ENCODE measurements around the gene GGTA1. TPM values are rescaled to one million over a fixed set of nuclear protein-coding genes. Genes with fewer than 3 reads are reported as not detected.

Gene GGTA1
- total and polyA plus RNA-seq, 7 donors, result 3.6 to 18.0 (median 7.2) TPM

DNA sequence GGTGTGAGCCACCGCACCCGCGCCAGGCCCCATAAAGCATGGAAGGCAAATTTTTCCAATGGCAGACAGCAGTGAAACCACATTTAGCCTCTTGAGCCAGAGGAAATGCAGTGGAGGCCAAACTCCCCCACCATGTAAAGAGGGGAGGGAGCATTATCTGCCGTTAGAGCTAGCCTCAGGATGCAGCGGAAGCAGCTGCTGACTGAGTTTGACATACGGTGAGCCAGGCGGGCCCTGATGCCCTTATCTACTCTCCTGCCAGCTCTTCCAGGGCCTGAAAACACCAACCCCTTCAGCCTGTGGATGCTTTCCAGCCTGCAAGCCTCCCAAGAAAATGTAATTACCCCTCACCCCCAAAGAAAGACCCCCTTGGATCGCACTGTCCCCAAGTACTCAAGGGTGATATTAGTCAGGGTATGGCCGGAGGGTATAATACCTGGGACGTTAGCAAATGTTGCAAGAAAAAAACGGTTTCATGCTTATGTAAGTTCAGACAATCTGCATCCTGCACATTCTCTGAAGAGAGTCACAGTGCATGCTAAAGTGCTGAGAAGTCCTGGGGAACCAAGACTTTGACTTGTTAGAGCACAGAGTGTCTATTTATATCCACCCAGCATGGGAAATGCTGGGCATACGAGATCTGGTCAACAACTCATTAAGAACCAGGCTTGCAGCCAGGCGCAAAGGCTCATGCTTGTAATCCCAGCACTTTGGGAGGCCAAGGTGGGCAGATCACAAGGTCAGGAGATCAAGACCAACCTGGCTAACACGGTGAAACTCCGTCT, 11.3 kb upstream of the GGTA1 start:
- peak overlapping the region in 1 of 4 donors; percentile 38 for H3K27ac ChIP-seq
- H3K4me3 ChIP-seq, result no peak overlapping the region
- DNase-seq, result no peak
- no peaks in the 10 kb centered on the region for H3K27me3 ChIP-seq
- H3K4me1 ChIP-seq, result peaks cover 0 to 10% (median 3%) of the 10 kb centered on the region in 4 donors
- intact Hi-C loops (cut with DNase I), result no loop called here
- no peak for TF ChIP-seq POLR2A (IDR thresholded peaks at IDR 0.05)
- TF ChIP-seq EP300 (IDR thresholded peaks at IDR 0.05), result no peak
- TF ChIP-seq, protein P1, sequence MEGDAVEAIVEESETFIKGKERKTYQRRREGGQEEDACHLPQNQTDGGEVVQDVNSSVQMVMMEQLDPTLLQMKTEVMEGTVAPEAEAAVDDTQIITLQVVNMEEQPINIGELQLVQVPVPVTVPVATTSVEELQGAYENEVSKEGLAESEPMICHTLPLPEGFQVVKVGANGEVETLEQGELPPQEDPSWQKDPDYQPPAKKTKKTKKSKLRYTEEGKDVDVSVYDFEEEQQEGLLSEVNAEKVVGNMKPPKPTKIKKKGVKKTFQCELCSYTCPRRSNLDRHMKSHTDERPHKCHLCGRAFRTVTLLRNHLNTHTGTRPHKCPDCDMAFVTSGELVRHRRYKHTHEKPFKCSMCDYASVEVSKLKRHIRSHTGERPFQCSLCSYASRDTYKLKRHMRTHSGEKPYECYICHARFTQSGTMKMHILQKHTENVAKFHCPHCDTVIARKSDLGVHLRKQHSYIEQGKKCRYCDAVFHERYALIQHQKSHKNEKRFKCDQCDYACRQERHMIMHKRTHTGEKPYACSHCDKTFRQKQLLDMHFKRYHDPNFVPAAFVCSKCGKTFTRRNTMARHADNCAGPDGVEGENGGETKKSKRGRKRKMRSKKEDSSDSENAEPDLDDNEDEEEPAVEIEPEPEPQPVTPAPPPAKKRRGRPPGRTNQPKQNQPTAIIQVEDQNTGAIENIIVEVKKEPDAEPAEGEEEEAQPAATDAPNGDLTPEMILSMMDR (IDR thresholded peaks at IDR 0.05), result no peak
- TF ChIP-seq POLR2AphosphoS5 (IDR thresholded peaks at IDR 0.05), result no peak
- 56 to 76% methylated on average over 15 of the region's 15 CpGs for WGBS, 2 donors
- H3K36me3 ChIP-seq, result no peaks in the 10 kb centered on the region
- no peaks in the 10 kb centered on the region for H3K9me3 ChIP-seq

DNA sequence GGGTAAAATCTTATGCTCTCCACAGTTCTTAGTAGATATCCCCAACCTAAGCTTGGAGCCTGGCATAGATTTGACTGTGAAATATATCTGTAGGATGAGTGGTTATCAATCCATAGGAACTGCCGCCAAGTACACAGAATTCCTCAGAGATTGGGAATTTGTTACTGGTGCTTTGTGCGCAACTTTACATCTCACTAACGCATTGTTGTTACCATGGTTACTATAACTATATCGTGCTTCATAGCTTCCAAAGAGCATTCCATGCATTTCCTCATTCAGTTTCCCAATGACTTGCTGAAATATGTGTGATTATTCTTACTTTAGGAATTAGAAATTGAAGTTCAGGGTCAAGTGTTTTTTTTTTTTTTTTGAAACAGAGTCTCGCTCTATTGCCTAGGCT, 9.5 kb upstream of the GGTA1 start:
- no peaks in the 10 kb centered on the region for H3K9me3 ChIP-seq
- TF ChIP-seq POLR2AphosphoS5 (IDR thresholded peaks at IDR 0.05) (no peak), EP300 (IDR thresholded peaks at IDR 0.05) (no peak), POLR2A (IDR thresholded peaks at IDR 0.05) (no peak)
- TF ChIP-seq, protein P1 (IDR thresholded peaks at IDR 0.05), result no peak
- no peak overlapping the region for H3K27ac ChIP-seq
- no peaks in the 10 kb centered on the region for H3K27me3 ChIP-seq
- H3K36me3 ChIP-seq, result no peaks in the 10 kb centered on the region
- 94 to 95% methylated on average over 5 of the region's 5 CpGs for WGBS, 2 donors
- intact Hi-C loops (cut with DNase I), result no loop called here
- DNase-seq, result no peak
- peaks cover 0 to 10% (median 3%) of the 10 kb centered on the region in 4 donors for H3K4me1 ChIP-seq
- no peak overlapping the region for H3K4me3 ChIP-seq

DNA sequence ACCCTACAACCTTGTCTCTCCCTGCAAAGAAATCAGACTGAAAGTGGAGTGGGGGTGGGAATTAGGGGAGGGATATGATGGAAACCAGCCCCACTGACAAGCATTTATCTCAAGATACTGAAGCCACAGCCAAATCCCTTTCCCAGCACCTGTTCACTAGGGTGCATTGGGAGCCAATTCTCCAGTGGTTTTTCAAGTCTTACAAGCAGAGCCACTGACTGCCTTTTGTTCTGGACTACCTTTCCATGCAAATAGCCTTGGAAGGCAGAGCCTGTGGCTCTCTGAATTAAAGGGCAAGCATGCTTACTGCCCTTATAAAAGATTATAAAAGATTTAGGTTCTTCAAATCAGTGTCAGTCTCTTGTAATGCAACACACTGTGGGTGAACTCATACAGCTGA, 8.8 kb upstream of the GGTA1 start:
- intact Hi-C loops (cut with DNase I), result no loop called here
- no peak for DNase-seq
- TF ChIP-seq POLR2AphosphoS5 (IDR thresholded peaks at IDR 0.05) (no peak), POLR2A (IDR thresholded peaks at IDR 0.05) (no peak), EP300 (IDR thresholded peaks at IDR 0.05) (no peak)
- TF ChIP-seq, protein P1 (IDR thresholded peaks at IDR 0.05), result no peak
- no peaks in the 10 kb centered on the region for H3K36me3 ChIP-seq
- no peak overlapping the region for H3K27ac ChIP-seq
- H3K27me3 ChIP-seq, result no peaks in the 10 kb centered on the region
- H3K4me1 ChIP-seq, result peaks cover 0 to 10% (median 3%) of the 10 kb centered on the region in 4 donors
- no peak overlapping the region for H3K4me3 ChIP-seq
- H3K9me3 ChIP-seq, result no peaks in the 10 kb centered on the region

DNA sequence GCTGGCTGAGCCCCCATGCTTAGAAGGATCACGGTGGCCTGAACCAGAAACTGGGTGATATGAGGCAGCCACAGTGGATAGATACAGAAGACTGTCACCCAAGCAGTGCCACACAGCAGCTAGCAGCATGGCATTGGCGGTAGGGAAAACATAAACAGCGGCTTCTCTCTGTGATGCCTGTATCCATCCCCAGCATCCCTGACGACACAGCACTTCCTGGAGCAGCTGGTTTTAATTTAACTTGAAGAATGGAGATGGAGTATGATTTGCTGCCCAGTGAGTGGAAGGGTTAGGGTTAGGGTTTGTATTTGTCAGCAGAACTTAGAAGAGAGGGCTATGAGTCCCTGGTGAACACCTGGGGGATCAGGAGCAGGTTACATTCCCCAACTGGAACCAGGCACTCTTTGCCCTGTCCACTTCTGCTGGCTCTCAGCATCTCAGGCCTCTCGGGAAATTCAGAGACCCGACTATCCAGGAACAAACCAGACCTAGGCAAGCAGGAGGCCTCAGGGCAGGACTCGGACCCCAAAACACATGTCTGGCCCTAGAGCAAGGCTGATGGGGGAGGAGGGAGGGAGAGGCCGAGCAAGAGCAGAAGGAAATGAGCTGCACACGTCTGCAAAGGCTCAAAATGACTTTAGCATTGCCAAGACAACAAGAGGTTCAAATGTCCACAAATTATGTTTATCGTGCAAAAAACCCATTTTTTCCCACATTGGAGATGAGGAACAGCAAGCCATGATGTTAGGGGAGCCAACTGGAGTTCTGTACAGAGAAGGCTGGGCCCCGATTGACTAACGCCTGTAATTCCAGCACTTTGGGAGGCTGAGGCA, 6.5 kb upstream of the GGTA1 start:
- Histone ChIP-seq H3K27me3 (peaks cover 0 to 7% (median 0%) of the 10 kb centered on the region in 3 donors), H3K36me3 (no peaks in the 10 kb centered on the region), H3K9me3 (no peaks in the 10 kb centered on the region), H3K4me1 (peaks cover 0 to 8% (median 2%) of the 10 kb centered on the region in 4 donors), H3K4me3 (no peak overlapping the region), H3K27ac (no peak overlapping the region)
- no peak for TF ChIP-seq EP300 (IDR thresholded peaks at IDR 0.05)
- TF ChIP-seq POLR2A (IDR thresholded peaks at IDR 0.05), result no peak
- no peak for TF ChIP-seq POLR2AphosphoS5 (IDR thresholded peaks at IDR 0.05)
- TF ChIP-seq, protein P1 (IDR thresholded peaks at IDR 0.05), result no peak
- no peak for DNase-seq
- WGBS, 2 donors, result 68 to 75% methylated on average over 12 of the region's 12 CpGs
- intact Hi-C loops (cut with DNase I), result no loop called here

Data from sigmoid colon (tissue), 7 donors.